Sigmoid colon (tissue), 4 donors: ENCODE measurements around the gene CPN1.

Experiments used
- CTCF ChIP-seq, 4 experiments: fragments of 450-650 bp in 3 of 4; fragments of 200-600 bp in 1 of 4; IDR thresholded peaks; one replicate each; pipeline ENCODE4 v1.5.1; 2016 to 2019; ENCODE audit warnings: antibody characterized with exemption in 4 of 4, mild to moderate bottlenecking in 3 of 4, moderate library complexity in 2 of 4
- EP300 ChIP-seq, 4 donors: sonication (generic); formaldehyde crosslinking; IDR thresholded peaks; one replicate each; pipeline ENCODE4 v1.6.1; 2017; ENCODE audit warnings: antibody characterized with exemption in 4 of 4
- POLR2A ChIP-seq, 2 donors: fragments of 450-650 bp; IDR thresholded peaks; one replicate each; pipeline ENCODE4 v1.6.1; 2016; ENCODE audit warnings: antibody characterized with exemption in 2 of 2, mild to moderate bottlenecking in 2 of 2, moderate library complexity in 2 of 2
- POLR2AphosphoS5 ChIP-seq, 4 donors: sonication (generic); formaldehyde crosslinking; IDR thresholded peaks; one replicate each; pipeline ENCODE4 v1.6.1; 2017; ENCODE audit warnings: antibody characterized with exemption in 4 of 4

DNA sequence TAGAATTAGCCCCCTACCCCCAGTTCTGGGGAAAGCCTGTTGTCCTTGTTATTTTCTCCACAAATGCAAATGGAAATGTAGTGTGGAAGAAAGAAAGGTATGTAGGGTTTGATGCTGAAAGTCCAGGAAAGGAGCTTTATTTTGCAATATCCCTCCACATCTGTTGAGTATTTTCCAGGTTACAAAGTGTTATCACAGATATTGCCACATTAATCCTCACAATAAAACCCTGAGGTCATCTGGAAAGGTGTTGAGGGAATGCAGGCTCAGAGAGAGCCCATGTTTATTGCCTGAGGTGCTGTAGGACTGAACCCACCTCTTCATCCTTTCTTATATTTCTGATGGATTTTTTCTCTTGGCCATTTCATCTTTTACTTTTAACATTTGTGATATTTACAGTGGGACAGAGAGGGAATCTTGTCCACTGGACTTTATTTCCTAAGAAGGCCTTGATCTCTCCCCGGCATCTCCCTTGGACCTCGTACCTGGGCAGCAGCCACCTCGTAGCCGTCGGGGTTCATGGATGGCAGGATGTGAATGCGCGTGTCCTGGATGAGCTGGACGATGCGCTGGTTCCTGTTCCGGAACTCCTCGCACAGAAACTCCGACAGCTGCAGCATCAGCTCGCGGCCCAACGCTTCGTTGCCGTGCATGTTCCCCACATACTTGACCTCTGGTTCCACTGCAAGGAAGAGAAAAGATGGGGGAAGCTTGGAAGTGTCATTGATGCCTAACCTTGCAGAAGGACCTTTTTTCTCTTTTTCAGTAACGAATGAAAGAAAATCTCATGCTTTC, 6.0 kb downstream of the CPN1 start:
- TF ChIP-seq EP300 (IDR thresholded peaks at IDR 0.05), result no peak
- TF ChIP-seq POLR2AphosphoS5 (IDR thresholded peaks at IDR 0.05), result no peak
- TF ChIP-seq CTCF (IDR thresholded peaks at IDR 0.05), result no peak
- no peak for TF ChIP-seq POLR2A (IDR thresholded peaks at IDR 0.05)
